SKM-1 (cell line): Measurements from ENCODE around the gene LRRN4CL.

Source experiments
- DNase-seq: peaks from one replicate; lab custom pipeline; 2025; ENCODE audit not compliant: unreplicated experiment; lab: John Stamatoyannopoulos, UW

The LRRN4CL gene

DNA sequence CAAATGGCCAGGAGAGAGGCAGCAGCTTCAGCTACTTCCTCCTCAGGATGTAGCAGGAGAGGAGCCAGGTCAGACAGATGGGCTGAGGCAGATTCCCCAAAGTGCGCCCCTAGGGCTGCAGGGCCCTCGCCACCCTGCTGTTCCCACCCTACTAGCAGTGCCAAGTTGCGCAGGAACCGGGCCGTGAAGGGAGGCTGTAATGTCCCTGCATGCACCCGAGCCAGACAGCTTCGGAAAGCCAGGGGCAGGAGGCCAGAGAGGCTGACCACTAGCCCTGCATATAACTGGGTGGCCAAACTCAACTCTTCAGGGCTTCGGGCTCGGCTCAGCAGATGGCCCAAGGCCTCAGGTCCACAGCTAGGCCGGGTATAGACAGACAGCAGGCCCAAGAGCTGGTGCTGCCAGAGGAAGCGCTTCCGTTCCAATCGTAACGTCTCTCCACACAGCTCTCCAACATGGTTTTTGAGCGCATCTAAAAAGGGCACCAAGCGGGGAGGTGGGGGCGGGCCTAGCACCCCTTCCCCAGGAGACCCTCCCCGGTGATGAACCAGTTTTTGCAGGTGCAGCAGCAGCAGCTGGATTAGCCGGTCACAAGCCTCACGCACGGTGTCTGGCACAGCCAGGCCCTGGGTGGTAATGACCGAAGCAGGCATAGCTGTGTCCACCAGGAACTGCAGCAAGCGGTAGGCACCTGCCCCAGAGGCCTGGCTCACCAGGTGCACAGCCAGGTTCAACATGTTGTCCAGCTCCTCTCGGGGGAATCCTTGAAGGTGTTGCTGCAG lies 41.0 kb downstream of the LRRN4CL start:
- DNase-seq = no peak

GRCh38 chr11:62647609-62648005 lies 41.7 kb downstream of the LRRN4CL start:
- DNase-seq = no peak

- DNase-seq = no peak
Observed at GRCh38 chr11:62646825-62647608, 42.3 kb downstream of the LRRN4CL start.

- peak; percentile 95 for DNase-seq
Observed at GRCh38 chr11:62645946-62646824, 43.1 kb downstream of the LRRN4CL start, which contains the start of gene GANAB. TSS of gene GANAB (minus strand) at chr11:62646613. CDS start at chr11:62646599, 14 bp downstream.

- no peak for DNase-seq
Observed at GRCh38 chr11:62645671-62645945, 43.7 kb downstream of the LRRN4CL start.

DNA sequence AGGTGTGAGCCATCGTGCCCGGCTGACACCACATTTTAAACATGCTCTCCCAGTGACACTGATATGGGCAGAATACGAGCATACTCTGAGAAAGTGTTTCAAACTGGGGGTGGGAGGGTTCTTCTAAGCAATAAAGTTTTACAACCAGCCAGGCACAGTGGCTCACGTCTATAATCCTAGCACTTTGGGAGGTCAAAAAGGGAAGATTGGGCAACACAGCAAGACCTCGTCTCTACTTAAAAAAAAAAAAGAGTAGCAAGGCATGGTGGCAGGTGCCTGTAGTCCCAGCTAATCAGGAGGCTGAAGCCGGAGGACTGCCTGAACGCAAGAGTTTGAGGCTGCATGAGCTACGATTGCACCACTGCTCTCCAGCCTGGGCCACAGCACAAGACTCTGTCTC lies 45.1 kb downstream of the LRRN4CL start:
- DNase-seq = no peak
